H9 (cell line): ENCODE results near the gene SLC44A1. TPM values are rescaled to one million over a fixed set of nuclear protein-coding genes. Genes with fewer than 3 reads are reported as not detected.

Experiments used
- DNase-seq: peaks from one replicate; pipeline ENCODE4 v3.0.0-alpha.2; 2017
- H2AFZ ChIP-seq: one replicate; pipeline ENCODE4 v1.6.1; 2013; ENCODE audit warnings: mild to moderate bottlenecking, low read length, control low read depth, moderate library complexity
- H2AK5ac ChIP-seq: 2 replicates; pipeline ENCODE4 v1.6.1; 2013; ENCODE audit warnings: low read length, control low read depth, mixed read lengths; ENCODE audit not compliant: insufficient read length
- H2BK120ac ChIP-seq: one replicate; pipeline ENCODE4 v1.6.1; 2013; ENCODE audit warnings: low read depth, mild to moderate bottlenecking, low read length, control low read depth, inconsistent platforms; ENCODE audit not compliant: poor library complexity, severe bottlenecking
- H2BK12ac ChIP-seq: 2 replicates; pipeline ENCODE4 v1.6.1; 2013; ENCODE audit warnings: low read length, control low read depth, mixed read lengths, low read depth; ENCODE audit not compliant: insufficient read length
- H2BK15ac ChIP-seq: 2 replicates; pipeline ENCODE4 v1.6.1; 2013; ENCODE audit warnings: low read depth, low read length, control low read depth
- H2BK20ac ChIP-seq: one replicate; pipeline ENCODE4 v1.6.1; 2013; ENCODE audit warnings: low read depth, mild to moderate bottlenecking, low read length, control low read depth, inconsistent platforms; ENCODE audit not compliant: poor library complexity, severe bottlenecking
- H2BK5ac ChIP-seq: 2 replicates; pipeline ENCODE4 v1.6.1; 2013; ENCODE audit warnings: low read length, control low read depth, mixed read lengths; ENCODE audit not compliant: insufficient read length
- H3K14ac ChIP-seq: 2 replicates; pipeline ENCODE4 v1.6.1; 2013; ENCODE audit warnings: low read length, control low read depth; ENCODE audit not compliant: insufficient read depth
- H3K18ac ChIP-seq: 2 replicates; pipeline ENCODE4 v1.6.1; 2013; ENCODE audit warnings: low read depth, mild to moderate bottlenecking, mixed read lengths, low read length, control low read depth; ENCODE audit not compliant: insufficient read length
- H3K23ac ChIP-seq: 2 replicates; pipeline ENCODE4 v1.6.1; 2013; ENCODE audit warnings: low read length, control low read depth, mixed read lengths, low read depth; ENCODE audit not compliant: insufficient read length
- H3K23me2 ChIP-seq: 2 replicates; pipeline ENCODE4 v1.6.1; 2013; ENCODE audit warnings: low read depth, mild to moderate bottlenecking, mixed read lengths, low read length, control low read depth; ENCODE audit not compliant: insufficient read length, poor library complexity, severe bottlenecking
- H3K27ac ChIP-seq: 2 replicates; pipeline ENCODE4 v1.5.1; 2013; ENCODE audit warnings: low read length, control low read depth, mixed read lengths, low read depth; ENCODE audit not compliant: insufficient read length
- H3K27me3 ChIP-seq: 2 replicates; pipeline ENCODE4 v1.6.1; 2013; ENCODE audit warnings: low read length, control low read depth, inconsistent platforms; ENCODE audit not compliant: insufficient read depth
- H3K4ac ChIP-seq: 2 replicates; pipeline ENCODE4 v1.6.1; 2013; ENCODE audit warnings: low read depth, mild to moderate bottlenecking, control low read depth, inconsistent platforms, low read length, moderate library complexity
- H3K4me1 ChIP-seq: 2 replicates; pipeline ENCODE4 v1.6.1; 2013; ENCODE audit warnings: low read length, control low read depth, inconsistent platforms; ENCODE audit not compliant: insufficient read depth
- H3K4me2 ChIP-seq: 2 replicates; pipeline ENCODE4 v1.6.1; 2013; ENCODE audit warnings: low read length, control low read depth, mixed read lengths; ENCODE audit not compliant: insufficient read length, insufficient read depth
- H3K56ac ChIP-seq: 2 replicates; pipeline ENCODE4 v1.6.1; 2013; ENCODE audit warnings: low read depth, mild to moderate bottlenecking, mixed read lengths, low read length, control low read depth; ENCODE audit not compliant: insufficient read length
- H3K79me1 ChIP-seq: 2 replicates; pipeline ENCODE4 v1.6.1; 2013; ENCODE audit warnings: low read depth, mild to moderate bottlenecking, moderate library complexity, low read length, control low read depth, inconsistent platforms; ENCODE audit not compliant: insufficient read depth, poor library complexity, severe bottlenecking
- H3K79me2 ChIP-seq: 2 replicates; pipeline ENCODE4 v1.6.1; 2013; ENCODE audit warnings: low read length, control low read depth, inconsistent platforms; ENCODE audit not compliant: insufficient read depth
- H3K9ac ChIP-seq: 2 replicates; pipeline ENCODE4 v1.6.1; 2013; ENCODE audit warnings: low read length, control low read depth, mixed read lengths; ENCODE audit not compliant: insufficient read length; ENCODE audit errors: extremely low read depth
- H3K9me3 ChIP-seq: one replicate; pipeline ENCODE4 v1.6.1; 2013; ENCODE audit warnings: low read depth, low read length, inconsistent platforms; ENCODE audit not compliant: control insufficient read depth
- H3T11ph ChIP-seq: one replicate; pipeline ENCODE4 v1.6.1; 2013; ENCODE audit warnings: mild to moderate bottlenecking, low read length, control low read depth, inconsistent platforms
- H4K20me1 ChIP-seq: one replicate; pipeline ENCODE4 v1.6.1; 2013; ENCODE audit not compliant: control insufficient read depth, insufficient read length, insufficient read depth
- H4K5ac ChIP-seq: 2 replicates; pipeline ENCODE4 v1.6.1; 2013; ENCODE audit warnings: low read depth, mild to moderate bottlenecking, mixed read lengths, low read length, control low read depth; ENCODE audit not compliant: insufficient read length
- H4K8ac ChIP-seq: replicated peaks from 2 replicates; pipeline ENCODE4 v1.6.1; 2013; ENCODE audit warnings: low read length, control low read depth, mixed read lengths, low read depth; ENCODE audit not compliant: insufficient read length
- H4K91ac ChIP-seq: 2 replicates; pipeline ENCODE4 v1.6.1; 2013; ENCODE audit warnings: low read depth, mild to moderate bottlenecking, moderate library complexity, mixed read lengths, low read length, control low read depth; ENCODE audit not compliant: insufficient read length
- H3K27ac Mint-ChIP-seq, 3 experiments: 2 replicates in 2 of 3; 3 replicates in 1 of 3; pipeline ENCODE4 v1.8.0; 2020 to 2021; ENCODE audit warnings: mixed read lengths in 3 of 3, mild to moderate bottlenecking in 1 of 3, moderate library complexity in 1 of 3
- H3K27me3 Mint-ChIP-seq: 2 replicates; pipeline ENCODE4 v1.8.0; 2021; ENCODE audit warnings: low read depth, mild to moderate bottlenecking, moderate library complexity, mixed read lengths
- H3K36me3 Mint-ChIP-seq, 3 experiments: 2 replicates in 2 of 3; 3 replicates in 1 of 3; pipeline ENCODE4 v1.8.0; 2020 to 2021; ENCODE audit warnings: low read depth in 3 of 3, mixed read lengths in 3 of 3; ENCODE audit not compliant: insufficient read depth in 1 of 3
- H3K4me1 Mint-ChIP-seq, 2 experiments: 2 replicates each; pipeline ENCODE4 v1.8.0; 2020; ENCODE audit warnings: mixed read lengths in 2 of 2
- H3K4me3 Mint-ChIP-seq, 2 experiments: 2 replicates in 1 of 2; 3 replicates in 1 of 2; pipeline ENCODE4 v1.8.0; 2020 to 2021; ENCODE audit warnings: mild to moderate bottlenecking in 2 of 2, mixed read lengths in 2 of 2, moderate library complexity in 1 of 2
- H3K9me3 Mint-ChIP-seq, 2 experiments: 2 replicates in 1 of 2; 3 replicates in 1 of 2; pipeline ENCODE4 v1.8.0; 2020; ENCODE audit warnings: mild to moderate bottlenecking in 2 of 2, mixed read lengths in 2 of 2, moderate library complexity in 1 of 2
- WGBS: extraction: QIAGEN DNeasy Blood & Tissue Kit; methylation state at CpG from one replicate; pipeline ENCODE4 v1.1.7; 2013; ENCODE audit warnings: missing lambda C conversion rate, low lambda C conversion rate, mixed read lengths; ENCODE audit not compliant: insufficient read length; ENCODE audit errors: extremely low coverage; 5-methylcytosine and 5-hydroxymethylcytosine counted together
- total RNA-seq: library from RNA; stranded (reverse); gene quantifications from 2 replicates; pipeline ENCODE4 v1.2.1, GENCODE V29; 2021
- TF ChIP-seq, protein P1 (sequence below): fragments of 200-600 bp; sonication (generic); conservative IDR thresholded peaks from 3 replicates; pipeline ENCODE4 v1.8.0; 2021; ENCODE audit warnings: antibody characterized with exemption, mild to moderate bottlenecking

SLC44A1 gene
- total RNA-seq, 1 experiment from 2014 or later, result 60.7 TPM

GRCh38 chr9:105223544-105224140 is 20.8 kb upstream of the SLC44A1 start:
- H3K9ac ChIP-seq, result no peak overlapping the region
- no peak overlapping the region for H3K56ac ChIP-seq
- no peak overlapping the region for H3K14ac ChIP-seq
- H4K8ac ChIP-seq, result no peak overlapping the region
- Mint-ChIP-seq H3K9me3 (peaks cover 23 to 30% of the 10 kb centered on the region in 2 experiments), H3K27ac (no peak overlapping the region), H3K27me3 (no peaks in the 10 kb centered on the region), H3K36me3 (peaks cover 30 to 44% (median 33%) of the 10 kb centered on the region in 3 experiments), H3K4me3 (no peak overlapping the region), H3K4me1 (peaks cover 3% of the 10 kb centered on the region in 2 experiments; a peak in 1 of 4 replicates)
- H3K4me2 ChIP-seq, result no peak overlapping the region
- H2BK20ac ChIP-seq, result no peak overlapping the region
- H4K91ac ChIP-seq, result no peak overlapping the region
- no peak overlapping the region for H2BK5ac ChIP-seq
- H2BK15ac ChIP-seq, result no peak overlapping the region
- H3K79me2 ChIP-seq, result no peaks in the 10 kb centered on the region
- H4K5ac ChIP-seq, result no peak overlapping the region
- no CpG with 5 or more reads among the region's 2 CpGs for WGBS
- no peak for DNase-seq
- H3T11ph ChIP-seq, result no peak overlapping the region
- no peaks in the 10 kb centered on the region for H3K79me1 ChIP-seq
- H2BK120ac ChIP-seq, result no peak overlapping the region
- H2AK5ac ChIP-seq, result no peak overlapping the region
- H4K20me1 ChIP-seq, result no peaks in the 10 kb centered on the region
- no peaks in the 10 kb centered on the region for H3K27me3 ChIP-seq
- no peaks in the 10 kb centered on the region for H3K23me2 ChIP-seq
- TF ChIP-seq, protein P1, sequence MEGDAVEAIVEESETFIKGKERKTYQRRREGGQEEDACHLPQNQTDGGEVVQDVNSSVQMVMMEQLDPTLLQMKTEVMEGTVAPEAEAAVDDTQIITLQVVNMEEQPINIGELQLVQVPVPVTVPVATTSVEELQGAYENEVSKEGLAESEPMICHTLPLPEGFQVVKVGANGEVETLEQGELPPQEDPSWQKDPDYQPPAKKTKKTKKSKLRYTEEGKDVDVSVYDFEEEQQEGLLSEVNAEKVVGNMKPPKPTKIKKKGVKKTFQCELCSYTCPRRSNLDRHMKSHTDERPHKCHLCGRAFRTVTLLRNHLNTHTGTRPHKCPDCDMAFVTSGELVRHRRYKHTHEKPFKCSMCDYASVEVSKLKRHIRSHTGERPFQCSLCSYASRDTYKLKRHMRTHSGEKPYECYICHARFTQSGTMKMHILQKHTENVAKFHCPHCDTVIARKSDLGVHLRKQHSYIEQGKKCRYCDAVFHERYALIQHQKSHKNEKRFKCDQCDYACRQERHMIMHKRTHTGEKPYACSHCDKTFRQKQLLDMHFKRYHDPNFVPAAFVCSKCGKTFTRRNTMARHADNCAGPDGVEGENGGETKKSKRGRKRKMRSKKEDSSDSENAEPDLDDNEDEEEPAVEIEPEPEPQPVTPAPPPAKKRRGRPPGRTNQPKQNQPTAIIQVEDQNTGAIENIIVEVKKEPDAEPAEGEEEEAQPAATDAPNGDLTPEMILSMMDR, result no peak
- H2BK12ac ChIP-seq, result no peak overlapping the region
- no peak overlapping the region for H2AFZ ChIP-seq
- no peaks in the 10 kb centered on the region for H3K9me3 ChIP-seq
- no peak overlapping the region for H3K18ac ChIP-seq
- no peak overlapping the region for H3K23ac ChIP-seq
- no peaks in the 10 kb centered on the region for H3K4me1 ChIP-seq
- H3K4ac ChIP-seq, result no peak overlapping the region
- H3K27ac ChIP-seq, result no peak overlapping the region
